GM21825 (cell line): ENCODE measurements around the gene SSX2IP.
"Not testable (repeated sequence)": the region's sequence is repeated elsewhere in the genome, so short reads cannot be mapped to it uniquely, and the experiment has no call there.

ENCODE experiments used
- ATAC-seq: cut with Tn5 transposase; IDR thresholded peaks from one replicate; pipeline ENCODE4 v1.9.1; 2021; ENCODE audit warnings: mild to moderate bottlenecking, moderate library complexity; ENCODE audit not compliant: unreplicated experiment

Gene SSX2IP

DNA sequence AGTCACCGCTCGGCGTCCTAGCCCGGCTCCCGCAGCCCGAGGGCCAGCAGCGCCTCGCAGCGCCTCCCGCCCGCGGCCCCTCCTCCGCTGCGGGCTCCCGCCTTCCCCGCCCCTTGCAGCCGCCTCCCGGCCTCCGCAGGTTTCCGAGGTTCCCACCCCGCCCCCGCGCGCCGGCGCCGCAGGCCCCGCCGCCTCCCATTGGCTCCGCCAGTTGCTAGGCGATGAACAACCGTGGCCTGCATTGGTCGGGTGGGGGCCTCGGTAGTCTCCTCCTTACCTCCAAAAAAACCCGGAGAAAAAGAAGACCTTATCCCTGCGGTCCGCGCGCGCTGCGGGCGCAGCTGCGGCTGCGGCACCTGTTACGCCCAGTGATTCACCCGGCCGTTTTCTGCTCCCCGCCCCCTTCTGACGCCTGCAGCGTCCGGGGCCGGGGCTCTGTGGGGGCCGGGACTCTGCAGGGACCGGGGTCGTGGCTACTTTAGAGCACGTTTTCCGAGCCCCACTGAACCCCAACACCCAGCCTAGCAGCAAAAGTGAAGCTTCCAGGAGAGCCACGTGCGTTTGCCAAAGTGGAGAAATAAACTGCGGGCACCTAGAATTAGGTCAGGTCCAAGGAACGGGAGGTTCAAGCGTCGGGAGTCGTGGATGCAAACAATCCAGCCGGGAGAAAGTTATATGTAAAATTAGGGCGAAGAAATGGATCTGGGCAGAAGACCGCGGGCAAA lies at the start of gene SSX2IP:
TSS of gene SSX2IP (minus strand) at position 65 of the 725 bp plus-strand sequence. CDS start 19,242 bp downstream, outside the sequence.
- ATAC-seq: peak; percentile 96

DNA sequence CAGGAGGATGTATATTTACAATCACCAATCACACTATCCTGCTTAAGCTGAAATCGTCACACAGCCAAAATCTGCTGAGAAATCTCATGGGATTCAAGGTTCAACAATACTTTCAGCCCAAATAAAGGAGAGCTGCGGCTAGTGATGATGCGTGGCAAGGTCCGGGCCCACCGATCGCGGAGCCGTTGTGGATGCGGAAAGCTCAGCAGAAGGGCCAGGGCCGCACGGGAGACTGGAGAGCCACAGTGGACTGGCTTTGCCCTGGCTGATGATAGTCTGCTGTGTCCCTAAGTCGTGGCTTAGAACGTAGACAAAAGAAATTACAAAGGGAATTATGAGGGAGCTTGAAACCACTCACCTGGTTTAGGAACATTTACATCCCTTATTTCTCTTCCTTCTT lies 48.0 kb upstream of the SSX2IP start:
- no peak for ATAC-seq

DNA sequence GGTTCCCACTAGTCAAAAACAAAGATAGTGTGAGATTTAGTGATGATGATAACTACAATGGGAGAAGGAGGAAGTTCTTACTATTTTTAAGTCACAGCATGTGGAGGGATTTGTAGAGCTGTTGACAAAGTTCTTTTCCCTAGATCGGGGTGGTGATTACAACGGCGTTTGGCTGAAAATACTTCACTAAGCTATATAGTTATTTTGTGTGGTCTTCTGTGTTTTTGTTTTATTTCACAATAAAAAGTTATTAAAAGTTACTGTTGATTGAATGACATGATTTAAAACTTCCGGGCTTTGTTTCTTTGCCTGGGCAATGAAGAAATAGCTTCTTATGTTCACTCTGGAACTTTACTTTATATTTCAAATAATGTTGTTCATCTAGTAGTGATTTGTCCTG lies 47.3 kb upstream of the SSX2IP start:
- no peak for ATAC-seq

- ATAC-seq: no peak
Measured at GRCh38 chr1:84736944-84737343, 46.7 kb upstream of the SSX2IP start.

DNA sequence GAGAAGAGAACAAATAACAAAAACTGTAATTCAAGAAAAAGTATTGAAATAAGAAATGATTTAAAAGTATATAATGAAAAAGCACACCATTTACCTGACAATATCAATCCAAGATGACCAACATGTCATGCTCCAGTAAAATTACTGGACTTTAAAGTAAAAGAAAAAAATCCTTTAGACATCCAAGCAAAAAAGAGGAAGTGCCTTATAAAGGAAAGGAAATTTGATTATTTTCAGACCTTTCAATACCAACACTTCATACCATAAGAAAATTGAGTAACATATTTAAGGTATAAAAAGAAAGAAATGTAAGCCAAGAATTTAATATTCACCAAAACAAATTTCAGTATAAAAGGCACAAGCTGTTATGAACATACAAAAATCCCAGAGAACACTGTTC lies 46.2 kb upstream of the SSX2IP start:
- ATAC-seq: no peak

GRCh38 chr1:84735483-84735882 lies 45.2 kb upstream of the SSX2IP start:
- no peak for ATAC-seq

DNA sequence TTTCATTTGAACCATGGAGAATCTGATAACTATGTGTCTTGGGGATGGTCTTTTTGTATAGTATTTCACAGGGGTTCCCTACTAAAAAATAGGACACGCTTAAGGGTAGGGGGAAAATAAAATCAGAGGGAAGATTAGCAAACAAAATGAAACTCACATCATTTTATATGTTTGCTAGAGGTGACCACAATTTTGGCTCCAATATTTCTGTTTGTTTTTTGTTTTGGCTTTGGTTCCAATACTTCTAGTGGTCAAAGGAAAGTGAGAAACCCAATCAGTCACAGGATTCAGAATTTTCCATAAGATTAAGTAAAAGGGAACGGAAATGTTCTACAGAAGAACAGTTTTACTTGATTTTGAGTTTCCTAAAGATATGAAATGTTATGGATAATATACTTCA lies 42.3 kb upstream of the SSX2IP start:
- ATAC-seq: no peak

DNA sequence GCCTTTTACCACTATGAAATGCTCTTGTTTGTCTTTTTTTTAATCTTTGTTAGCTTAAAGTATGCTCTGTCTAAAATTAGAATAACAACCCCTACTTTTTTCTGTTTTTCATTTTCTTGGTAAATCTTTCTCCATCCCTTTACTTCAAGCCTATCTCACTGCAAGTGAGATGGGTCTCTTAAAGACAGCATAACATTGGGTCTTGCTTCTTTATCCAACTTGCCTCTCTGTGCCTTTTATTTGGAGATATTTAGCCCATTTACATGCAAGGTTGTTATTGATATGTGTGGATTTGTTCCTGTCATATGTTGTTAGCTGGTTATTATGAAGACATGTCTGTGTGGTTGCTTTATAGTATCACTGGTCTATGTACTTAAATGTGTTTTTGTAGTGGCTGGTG lies 41.3 kb upstream of the SSX2IP start:
- no peak for ATAC-seq

- not testable (repeated sequence) for ATAC-seq
Measured at GRCh38 chr1:84727711-84728110, 37.5 kb upstream of the SSX2IP start.

DNA sequence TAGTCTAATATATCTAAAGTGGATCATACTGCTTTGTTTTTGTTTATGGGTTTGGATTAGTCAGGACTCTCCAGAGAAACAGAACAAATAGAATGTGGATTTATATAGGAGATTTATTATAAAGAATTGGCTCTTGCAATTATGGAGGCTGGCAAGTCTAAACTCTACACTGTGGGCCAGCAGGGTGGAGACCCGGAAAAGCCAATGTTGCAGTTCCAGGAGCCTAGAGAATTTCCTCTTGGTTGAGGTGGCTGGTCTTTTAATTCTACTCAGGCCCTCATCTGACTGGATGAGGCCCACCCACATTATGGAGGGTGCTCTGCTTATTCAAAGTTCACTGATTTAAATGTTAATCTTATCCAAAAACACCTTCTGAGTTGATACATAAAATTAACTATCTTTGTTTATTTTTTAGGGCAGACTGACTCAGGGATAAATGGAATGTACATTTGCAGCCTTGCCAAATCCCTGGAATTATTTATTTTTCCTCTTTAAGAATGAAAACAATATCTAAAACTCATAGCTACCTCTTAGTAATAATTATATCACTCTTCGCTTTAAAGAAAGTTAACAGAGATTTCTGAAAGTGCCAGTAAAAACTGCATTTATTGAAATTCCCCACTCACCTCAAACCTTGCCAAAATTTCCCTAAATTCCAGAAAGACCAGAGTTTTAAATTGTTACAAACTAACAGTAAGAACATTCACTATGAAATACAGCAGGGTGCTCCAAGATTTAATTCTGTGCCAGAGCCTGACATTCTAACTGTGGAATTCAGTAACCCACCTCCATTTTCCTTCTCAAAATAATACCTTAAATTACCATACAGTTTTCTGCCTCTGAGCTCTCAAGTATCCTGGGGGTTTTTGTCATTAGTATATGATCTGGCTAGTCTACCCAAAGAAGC lies 36.6 kb upstream of the SSX2IP start:
- ATAC-seq: no peak

- no peak for ATAC-seq
Measured at GRCh38 chr1:84724128-84724860, 34.0 kb upstream of the SSX2IP start.

DNA sequence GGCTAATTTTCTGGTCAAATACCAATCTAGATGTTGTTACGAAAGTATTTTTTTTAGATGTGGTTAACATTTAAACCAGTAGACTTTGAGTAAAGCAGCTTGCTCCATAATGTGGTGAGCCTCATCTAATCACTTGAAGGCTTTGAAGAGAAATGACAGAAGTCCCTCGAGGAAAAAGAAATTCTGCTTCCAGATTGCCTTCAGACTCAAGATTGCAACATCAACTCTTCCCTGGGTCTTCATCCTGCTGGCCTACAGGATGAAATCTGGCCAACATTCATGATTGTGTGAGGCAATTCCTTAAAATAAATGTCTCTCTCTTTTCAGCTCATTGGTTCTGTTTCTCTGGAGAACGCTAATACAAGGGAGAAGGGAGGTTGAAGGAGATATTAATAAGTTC lies 32.5 kb upstream of the SSX2IP start:
- no peak for ATAC-seq

GRCh38 chr1:84721872-84722271 lies 31.6 kb upstream of the SSX2IP start:
- ATAC-seq: not testable (repeated sequence)

GRCh38 chr1:84721152-84721551 lies 30.9 kb upstream of the SSX2IP start:
- ATAC-seq: no peak

DNA sequence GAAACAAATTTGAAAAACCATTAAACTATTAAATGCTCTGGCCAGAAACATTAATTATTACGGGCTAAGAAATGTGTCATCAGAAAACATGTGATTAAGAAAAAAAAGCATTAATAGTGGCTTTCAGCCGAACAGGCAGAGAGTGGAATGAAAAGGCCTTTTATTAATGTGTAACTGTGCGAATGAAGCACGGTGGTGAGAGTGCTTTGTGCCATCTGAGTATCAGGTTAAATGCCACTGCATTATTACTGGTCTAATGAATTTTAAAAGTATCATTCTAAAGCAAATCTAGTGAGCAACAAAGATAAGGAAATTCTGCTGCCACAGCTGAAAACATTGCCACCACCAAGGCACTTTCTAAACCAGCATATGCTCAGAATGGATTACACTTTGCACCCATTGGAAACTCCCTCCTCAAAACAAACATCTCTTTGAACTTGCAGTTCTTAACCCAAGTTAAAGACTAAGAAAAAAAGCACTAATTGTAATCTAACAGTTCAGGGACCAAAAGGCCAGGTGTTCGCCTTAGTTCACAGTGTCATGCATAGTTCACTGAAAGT lies 30.0 kb upstream of the SSX2IP start:
- peak; percentile 54 for ATAC-seq

DNA sequence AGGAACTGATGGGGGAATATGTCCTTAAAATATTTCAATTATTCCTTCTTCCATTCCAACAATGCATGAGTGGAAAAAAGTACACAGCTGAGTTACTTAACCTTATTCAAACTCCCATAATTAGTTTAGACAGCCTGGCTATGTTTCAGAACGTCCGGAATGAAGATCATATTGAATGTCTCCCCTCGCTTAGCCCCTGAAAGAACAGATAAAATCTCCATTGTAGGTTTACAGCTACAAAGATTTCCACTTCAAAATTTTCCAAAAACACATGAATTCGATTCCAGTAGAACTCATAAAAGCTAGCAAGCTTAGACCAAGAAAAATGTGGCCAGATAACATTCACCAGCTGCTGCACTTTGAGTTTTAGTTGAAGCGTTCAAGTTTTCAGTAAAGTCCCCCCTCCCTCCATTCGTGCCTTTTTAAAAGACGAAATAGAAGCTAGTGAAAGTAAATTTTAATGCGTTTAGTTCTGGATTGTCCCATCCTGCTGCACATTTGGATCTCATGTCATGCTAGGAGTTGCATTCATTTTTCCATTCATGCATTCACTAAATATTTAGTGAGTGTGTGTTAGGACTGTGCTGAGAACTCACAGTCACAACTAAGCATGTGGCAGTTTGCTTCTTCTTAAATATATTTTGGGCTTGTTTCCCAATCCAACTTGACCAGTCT lies 29.4 kb upstream of the SSX2IP start:
- ATAC-seq: no peak

DNA sequence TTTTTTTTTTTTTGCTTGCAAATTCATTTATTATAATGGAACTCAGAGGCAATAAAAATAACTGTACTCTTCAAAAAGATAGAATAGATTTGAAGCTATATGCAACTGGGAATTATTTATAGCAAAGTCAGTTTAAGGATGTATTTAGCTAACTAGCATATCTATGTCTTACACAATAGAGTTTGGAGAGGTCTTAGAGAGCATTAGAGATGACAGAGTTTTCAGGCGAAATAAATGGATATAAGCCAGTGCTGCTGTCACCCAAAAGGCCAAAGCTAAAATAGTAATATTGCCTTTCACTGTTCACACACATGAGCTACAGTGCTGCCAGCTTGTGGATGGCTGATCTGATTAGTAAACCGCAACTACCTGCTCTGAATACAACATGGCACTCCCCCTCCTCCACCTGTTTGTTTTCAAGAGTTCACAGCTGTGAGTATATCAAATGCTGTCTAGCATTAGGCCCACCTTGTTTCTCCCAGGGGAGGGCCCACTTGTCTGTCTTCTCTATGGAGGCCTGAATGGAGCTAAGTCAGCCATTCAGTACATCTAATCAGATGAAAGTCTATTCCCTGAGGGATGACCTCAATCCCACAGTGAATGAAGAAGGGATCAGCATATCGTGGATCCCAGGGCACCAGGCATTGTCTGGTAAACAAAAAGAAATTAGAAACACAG lies 25.2 kb upstream of the SSX2IP start:
- no peak for ATAC-seq

DNA sequence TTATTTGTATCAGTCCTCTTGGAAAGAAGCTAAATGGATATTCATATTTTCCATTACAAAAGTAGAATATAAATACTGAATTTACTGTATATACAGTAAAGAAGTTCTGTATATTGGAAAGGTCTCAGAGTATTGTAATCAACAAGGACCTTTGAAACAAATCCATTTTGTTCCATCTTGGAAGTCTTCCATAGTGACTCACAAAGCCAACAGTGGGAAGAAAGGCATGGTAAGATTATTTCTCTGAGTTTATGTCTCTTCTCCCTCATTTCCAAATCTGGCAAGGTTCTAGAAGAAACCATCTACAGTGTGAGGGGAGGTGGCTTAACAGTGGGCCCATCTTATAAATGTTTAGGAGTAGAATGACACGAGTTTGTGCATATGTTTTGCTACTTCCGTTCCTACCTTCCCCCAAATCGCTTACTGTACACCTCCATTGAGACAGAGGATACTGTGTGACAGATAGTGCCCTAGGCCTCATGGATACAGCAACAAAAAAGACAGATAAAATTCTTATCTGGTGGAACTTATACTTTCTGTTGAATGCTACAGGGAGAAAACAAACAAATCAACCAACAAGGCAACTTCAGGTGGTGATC lies 22.1 kb upstream of the SSX2IP start:
- no peak for ATAC-seq

GRCh38 chr1:84711869-84712268 lies 21.6 kb upstream of the SSX2IP start:
- ATAC-seq: no peak

GRCh38 chr1:84711121-84711520 lies 20.9 kb upstream of the SSX2IP start:
- no peak for ATAC-seq
